ENCODE results near the gene STAT5A. TPM values are rescaled to one million over a fixed set of nuclear protein-coding genes. Genes with fewer than 3 reads are reported as not detected.
A peak's percentile ranks its signal among the peaks of the same experiment; 100 is the strongest.

The STAT5A gene
- total and polyA plus RNA-seq, 2 donors from 2014 or later, result 11.5 to 47.9 TPM

DNA sequence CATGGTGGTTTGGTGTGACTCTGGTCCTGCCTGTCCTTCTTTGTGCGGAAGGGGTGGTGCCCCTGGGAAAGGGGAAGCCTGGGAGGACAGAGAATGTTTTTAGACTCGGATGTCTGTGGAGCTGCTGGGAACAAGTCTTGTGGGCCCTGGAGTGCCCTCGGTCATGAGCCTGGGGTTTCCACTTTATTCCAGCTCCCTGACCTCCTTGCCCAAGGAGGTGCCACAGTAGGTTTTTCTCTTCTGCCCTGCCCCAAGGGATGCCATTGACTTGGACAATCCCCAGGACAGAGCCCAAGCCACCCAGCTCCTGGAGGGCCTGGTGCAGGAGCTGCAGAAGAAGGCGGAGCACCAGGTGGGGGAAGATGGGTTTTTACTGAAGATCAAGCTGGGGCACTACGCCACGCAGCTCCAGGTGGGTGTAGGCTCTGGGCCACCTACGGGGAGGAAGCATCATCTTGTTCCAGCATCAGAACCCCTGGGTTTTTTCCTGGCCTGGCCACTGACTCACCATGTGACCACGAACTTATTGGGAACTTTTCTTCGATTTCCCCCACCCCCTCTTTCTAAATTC is 1.4 kb downstream of the STAT5A start:
- intact Hi-C loops (cut with DNase I), result no loop called here
- Histone ChIP-seq H3K27ac (ENCODE audit: low read depth in 2 of 2, low read length in 2 of 2) (no peak overlapping the region), H3K27me3 (ENCODE audit: control insufficient read depth, insufficient read depth, low read length) (no peaks in the 10 kb centered on the region), H3K4me1 (ENCODE audit: control insufficient read depth in 2 of 3, insufficient read depth in 2 of 3, low read depth in 1 of 3, low read length in 3 of 3) (peaks cover 0 to 24% (median 5%) of the 10 kb centered on the region in 3 donors), H3K36me3 (ENCODE audit: control insufficient read depth in 2 of 3, insufficient read depth in 3 of 3, low read length in 3 of 3) (no peaks in the 10 kb centered on the region), H3K4me3 (ENCODE audit: low read length in 3 of 3) (no peak overlapping the region), H3K9ac (ENCODE audit: low read length in 3 of 3) (no peak overlapping the region), H3K9me3 (ENCODE audit: control insufficient read depth in 2 of 3, insufficient read depth in 1 of 3, low read length in 3 of 3) (no peaks in the 10 kb centered on the region)
- TF ChIP-seq, protein P1, sequence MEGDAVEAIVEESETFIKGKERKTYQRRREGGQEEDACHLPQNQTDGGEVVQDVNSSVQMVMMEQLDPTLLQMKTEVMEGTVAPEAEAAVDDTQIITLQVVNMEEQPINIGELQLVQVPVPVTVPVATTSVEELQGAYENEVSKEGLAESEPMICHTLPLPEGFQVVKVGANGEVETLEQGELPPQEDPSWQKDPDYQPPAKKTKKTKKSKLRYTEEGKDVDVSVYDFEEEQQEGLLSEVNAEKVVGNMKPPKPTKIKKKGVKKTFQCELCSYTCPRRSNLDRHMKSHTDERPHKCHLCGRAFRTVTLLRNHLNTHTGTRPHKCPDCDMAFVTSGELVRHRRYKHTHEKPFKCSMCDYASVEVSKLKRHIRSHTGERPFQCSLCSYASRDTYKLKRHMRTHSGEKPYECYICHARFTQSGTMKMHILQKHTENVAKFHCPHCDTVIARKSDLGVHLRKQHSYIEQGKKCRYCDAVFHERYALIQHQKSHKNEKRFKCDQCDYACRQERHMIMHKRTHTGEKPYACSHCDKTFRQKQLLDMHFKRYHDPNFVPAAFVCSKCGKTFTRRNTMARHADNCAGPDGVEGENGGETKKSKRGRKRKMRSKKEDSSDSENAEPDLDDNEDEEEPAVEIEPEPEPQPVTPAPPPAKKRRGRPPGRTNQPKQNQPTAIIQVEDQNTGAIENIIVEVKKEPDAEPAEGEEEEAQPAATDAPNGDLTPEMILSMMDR (IDR thresholded peaks at IDR 0.05; ENCODE audit: borderline replicate concordance, extremely low read depth, insufficient read depth), result no peak
- DNase-seq (peak in 1 of 5 donors; percentile 72), FAIRE-seq (no peak)

DNA sequence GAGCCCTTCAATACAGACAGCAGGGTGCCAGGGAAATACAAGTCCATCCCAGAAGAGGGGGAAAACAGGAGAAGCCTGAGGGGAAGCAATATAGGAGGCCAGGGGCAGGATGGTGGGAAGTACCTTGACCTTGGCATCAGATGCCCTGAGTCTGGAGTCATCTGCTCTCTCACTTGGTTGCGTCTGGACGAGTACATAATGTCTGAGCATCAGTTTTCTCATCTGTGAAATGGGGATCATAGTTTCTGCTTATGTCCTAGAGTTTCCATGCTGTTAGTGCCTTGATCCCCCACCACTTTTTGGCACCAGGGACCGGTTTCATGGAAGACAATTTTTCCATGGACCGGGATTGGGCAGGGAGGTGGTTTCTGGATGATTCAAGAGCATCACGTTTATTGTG is 2.3 kb downstream of the STAT5A start:
- DNase-seq (peak in 1 of 5 donors; percentile 18), FAIRE-seq (no peak)
- intact Hi-C loops (cut with DNase I), result no loop called here
- Histone ChIP-seq H3K36me3 (ENCODE audit: control insufficient read depth in 2 of 3, insufficient read depth in 3 of 3, low read length in 3 of 3) (peaks cover 0 to 1% (median 0%) of the 10 kb centered on the region in 3 donors), H3K4me3 (ENCODE audit: low read length in 3 of 3) (no peak overlapping the region), H3K9ac (ENCODE audit: low read length in 3 of 3) (no peak overlapping the region), H3K4me1 (ENCODE audit: control insufficient read depth in 2 of 3, insufficient read depth in 2 of 3, low read depth in 1 of 3, low read length in 3 of 3) (peaks cover 0 to 24% (median 5%) of the 10 kb centered on the region in 3 donors), H3K9me3 (ENCODE audit: control insufficient read depth in 2 of 3, insufficient read depth in 1 of 3, low read length in 3 of 3) (no peaks in the 10 kb centered on the region), H3K27ac (ENCODE audit: low read depth in 2 of 2, low read length in 2 of 2) (no peak overlapping the region), H3K27me3 (ENCODE audit: control insufficient read depth, insufficient read depth, low read length) (no peaks in the 10 kb centered on the region)
- TF ChIP-seq, protein P1 (IDR thresholded peaks at IDR 0.05; ENCODE audit: borderline replicate concordance, extremely low read depth, insufficient read depth), result no peak

DNA sequence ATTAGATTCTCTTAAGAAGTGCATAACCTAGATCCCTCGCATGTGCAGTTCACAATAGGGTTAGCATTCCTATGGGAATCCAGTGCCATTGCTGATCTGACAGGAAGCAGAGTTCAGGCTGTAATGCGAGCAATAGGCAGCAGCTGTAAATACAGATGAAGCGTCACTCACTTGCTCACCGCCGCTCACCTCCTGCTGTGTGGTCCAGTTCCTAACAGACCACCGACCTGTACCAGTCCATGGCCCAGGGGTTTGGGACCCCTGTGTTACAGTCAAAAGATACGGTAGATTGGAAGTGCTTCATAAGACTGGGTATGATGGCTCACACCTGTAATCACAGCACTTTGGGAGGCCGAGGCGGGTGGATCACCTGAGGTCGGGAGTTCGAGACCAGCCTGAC is 2.8 kb downstream of the STAT5A start:
- H3K9me3 ChIP-seq (ENCODE audit: control insufficient read depth in 2 of 3, insufficient read depth in 1 of 3, low read length in 3 of 3), result no peaks in the 10 kb centered on the region
- peaks cover 0 to 6% (median 0%) of the 10 kb centered on the region in 3 donors for H3K36me3 ChIP-seq (ENCODE audit: control insufficient read depth in 2 of 3, insufficient read depth in 3 of 3, low read length in 3 of 3)
- TF ChIP-seq, protein P1 (IDR thresholded peaks at IDR 0.05; ENCODE audit: borderline replicate concordance, extremely low read depth, insufficient read depth), result no peak
- intact Hi-C loops (cut with DNase I), result no loop called here
- peak in 2 of 5 donors; percentile 27 to 39 for DNase-seq
- H3K27me3 ChIP-seq (ENCODE audit: control insufficient read depth, insufficient read depth, low read length), result no peaks in the 10 kb centered on the region
- H3K27ac ChIP-seq (ENCODE audit: low read depth in 2 of 2, low read length in 2 of 2), result no peak overlapping the region
- H3K9ac ChIP-seq (ENCODE audit: low read length in 3 of 3), result no peak overlapping the region
- peaks cover 0 to 24% (median 5%) of the 10 kb centered on the region in 3 donors for H3K4me1 ChIP-seq (ENCODE audit: control insufficient read depth in 2 of 3, insufficient read depth in 2 of 3, low read depth in 1 of 3, low read length in 3 of 3)
- no peak for FAIRE-seq
- H3K4me3 ChIP-seq (ENCODE audit: low read length in 3 of 3), result no peak overlapping the region
